OCI-LY7 (cell line): ENCODE measurements around the gene MYLIP. TPM values are rescaled to one million over a fixed set of nuclear protein-coding genes. Genes with fewer than 3 reads are reported as not detected.

ENCODE experiments used
- BruUV-seq: library from RNA; stranded (reverse); fragments of 400-500 nt; replicated peaks from 2 replicates; lab custom pipeline; 2021; lab: Mats Ljungman, UMichigan
- CTCF ChIA-PET: fragments of 300-600 bp; sonication (Branson Sonifier 250); formaldehyde crosslinking; loops from one replicate; lab custom pipeline; 2022; ENCODE audit warnings: antibody characterized with exemption; ENCODE audit not compliant: unreplicated experiment; lab: Charles Lee
- POLR2A ChIA-PET: fragments of 300-600 bp; sonication (Branson Sonifier 250); formaldehyde crosslinking; loops from one replicate; lab custom pipeline; 2022; ENCODE audit warnings: antibody characterized with exemption; lab: Charles Lee
- DNase-seq: peaks from one replicate; pipeline ENCODE4 v3.0.0-alpha.2; 2015; ENCODE audit warnings: low spot score
- H2AFZ ChIP-seq: fragments of 200-600 bp; sonication (generic), shearing (Covaris generic); 2 replicates; pipeline ENCODE4 v1.6.1; 2014; ENCODE audit warnings: mild to moderate bottlenecking, antibody characterized with exemption, low read length, moderate library complexity
- H3K27ac ChIP-seq: fragments of 200-600 bp; sonication (generic); 2 replicates; pipeline ENCODE4 v1.5.1; 2014; ENCODE audit warnings: mixed run types, low read depth, mild to moderate bottlenecking, moderate library complexity, low read length, inconsistent platforms; ENCODE audit not compliant: poor library complexity, severe bottlenecking
- H3K36me3 ChIP-seq: fragments of 200-600 bp; sonication (generic); 2 replicates; pipeline ENCODE4 v1.6.1; 2014; ENCODE audit warnings: mild to moderate bottlenecking, antibody characterized with exemption, low read length, moderate library complexity, mixed read lengths; ENCODE audit not compliant: insufficient read depth
- H3K4me1 ChIP-seq: fragments of 200-600 bp; sonication (generic); 2 replicates; pipeline ENCODE4 v1.5.1; 2014; ENCODE audit warnings: mild to moderate bottlenecking, low read length; ENCODE audit not compliant: insufficient read depth, poor library complexity, severe bottlenecking
- H3K4me2 ChIP-seq: fragments of 200-600 bp; sonication (generic); 2 replicates; pipeline ENCODE4 v1.6.1; 2014; ENCODE audit warnings: mild to moderate bottlenecking, low read length
- H3K4me3 ChIP-seq: fragments of 200-600 bp; sonication (generic); 2 replicates; pipeline ENCODE4 v1.5.1; 2014; ENCODE audit warnings: mild to moderate bottlenecking, low read depth, low read length; ENCODE audit not compliant: poor library complexity, severe bottlenecking
- H3K79me2 ChIP-seq: fragments of 200-600 bp; sonication (generic); 2 replicates; pipeline ENCODE4 v1.6.1; 2016; ENCODE audit warnings: low read depth, mild to moderate bottlenecking, low read length, moderate library complexity, mixed read lengths; ENCODE audit not compliant: insufficient read depth
- H3K9me2 ChIP-seq: fragments of 200-600 bp; sonication (generic); 2 replicates; pipeline ENCODE4 v1.6.1; 2016; ENCODE audit warnings: mild to moderate bottlenecking, low read length, mixed read lengths; ENCODE audit not compliant: insufficient read depth
- H3K9me3 ChIP-seq: fragments of 200-600 bp; sonication (generic); 2 replicates; pipeline ENCODE4 v1.6.1; 2014; ENCODE audit warnings: mild to moderate bottlenecking, mixed run types, low read length, mixed read lengths
- H4K20me1 ChIP-seq: fragments of 200-600 bp; sonication (generic); 2 replicates; pipeline ENCODE4 v1.6.1; 2014; ENCODE audit warnings: mild to moderate bottlenecking, antibody characterized with exemption, low read length, moderate library complexity, mixed read lengths; ENCODE audit not compliant: insufficient read depth
- CTCF ChIP-seq: fragments of 200-600 bp; sonication (generic); conservative IDR thresholded peaks from 2 replicates; pipeline ENCODE4 v1.5.1; 2014; ENCODE audit warnings: mild to moderate bottlenecking, antibody characterized with exemption, low read length, moderate library complexity, mixed read lengths
- EZH2phosphoT487 ChIP-seq: fragments of 200-600 bp; sonication (generic); IDR thresholded peaks from 2 replicates; pipeline ENCODE4 v1.6.1; 2018; ENCODE audit warnings: low read depth, borderline replicate concordance, mild to moderate bottlenecking, mixed run types, antibody characterized with exemption, low read length, moderate library complexity, mixed read lengths
- intact Hi-C: fragments of 100-400 bp; cut with micrococcal nuclease; formaldehyde crosslinking; loops from one replicate; pipeline ENCODE4 v1.10.0; 2022; ENCODE audit not compliant: unreplicated experiment
- total RNA-seq, 2 experiments: library from RNA; depleted of rRNA in 1 of 2; stranded (reverse); fragments of >200 nt in 1 of 2; shearing (Covaris generic) in 1 of 2; gene quantifications; 2 replicates each; pipeline ENCODE4 v1.2.3, GENCODE V29; 2014 to 2022

MYLIP gene
- total RNA-seq, 2 experiments from 2014 or later = 8.5 to 15.3 TPM

- no TSS peak for BruUV-seq
- no peaks in the 10 kb centered on the region for H3K36me3 ChIP-seq
- no peaks in the 10 kb centered on the region for H3K79me2 ChIP-seq
- no peak overlapping the region for H3K27ac ChIP-seq
- no peak overlapping the region for H2AFZ ChIP-seq
- DNase-seq = no peak
- peaks cover 2% of the 10 kb centered on the region for H3K4me1 ChIP-seq
- intact Hi-C loops = no loop called here
- H3K4me3 ChIP-seq = no peak overlapping the region
- no peaks in the 10 kb centered on the region for H3K9me3 ChIP-seq
- no peak overlapping the region for H3K4me2 ChIP-seq
- no peaks in the 10 kb centered on the region for H3K9me2 ChIP-seq
- H4K20me1 ChIP-seq = no peaks in the 10 kb centered on the region
- TF ChIP-seq EZH2phosphoT487 (no peak), CTCF (no peak)
- CTCF ChIA-PET = no interaction called here
- POLR2A ChIA-PET = no interaction called here
These were observed 49.5 kb downstream of the MYLIP start for GRCh38 chr6:16178351-16178750.

- Histone ChIP-seq H3K4me3 (no peak overlapping the region), H3K79me2 (no peaks in the 10 kb centered on the region), H3K9me3 (no peaks in the 10 kb centered on the region), H3K36me3 (no peaks in the 10 kb centered on the region), H3K9me2 (no peaks in the 10 kb centered on the region), H3K4me1 (peaks cover 7% of the 10 kb centered on the region), H3K4me2 (no peak overlapping the region), H4K20me1 (no peaks in the 10 kb centered on the region), H3K27ac (no peak overlapping the region), H2AFZ (no peak overlapping the region)
- CTCF ChIA-PET = no interaction called here
- BruUV-seq = no TSS peak
- POLR2A ChIA-PET = interaction anchor here (1.6 kb wide), 1 partner anchor 487 kb away, joined by 4 read pairs; no protein-coding TSS in a partner anchor
- DNase-seq = no peak
- TF ChIP-seq EZH2phosphoT487 (no peak), CTCF (no peak)
- intact Hi-C loops = no loop called here
These were observed 50.2 kb downstream of the MYLIP start for GRCh38 chr6:16179063-16179462.

GRCh38 chr6:16179970-16180431 is 51.1 kb downstream of the MYLIP start:
- POLR2A ChIA-PET = interaction anchor here (0.7 to 1.6 kb wide), 3 partner anchors 22 to 488 kb away, joined by 3 to 4 read pairs (median 4); no protein-coding TSS in a partner anchor
- intact Hi-C loops = no loop called here
- 0 out of 2 replicates have a peak overlapping the region, but pooled peaks have one; percentile 52 for H2AFZ ChIP-seq

More at GRCh38 chr6:16179970-16180431, 51.1 kb downstream of the MYLIP start:
- no peak for DNase-seq
- Histone ChIP-seq H3K4me1 (peaks cover 7% of the 10 kb centered on the region), H3K4me3 (no peak overlapping the region), H3K79me2 (no peaks in the 10 kb centered on the region), H3K9me3 (no peaks in the 10 kb centered on the region), H4K20me1 (no peaks in the 10 kb centered on the region), H3K9me2 (no peaks in the 10 kb centered on the region), H3K4me2 (no peak overlapping the region), H3K36me3 (no peaks in the 10 kb centered on the region), H3K27ac (no peak overlapping the region)
- no peak for TF ChIP-seq EZH2phosphoT487
- TF ChIP-seq CTCF = no peak
- CTCF ChIA-PET = no interaction called here
- BruUV-seq = no TSS peak
